H1 (cell line): Measurements from ENCODE around the gene CACNA1C. TPM values are rescaled to one million over a fixed set of nuclear protein-coding genes. Genes with fewer than 3 reads are reported as not detected.

ENCODE experiments used
- CTCF ChIA-PET: fragments of 300-600 bp; sonication (Branson Sonifier 250); formaldehyde crosslinking; loops from one replicate; lab custom pipeline; 2021; ENCODE audit not compliant: partially characterized antibody; lab: Charles Lee
- POLR2A ChIA-PET: fragments of 300-600 bp; sonication (Branson Sonifier 250); formaldehyde crosslinking; loops from one replicate; lab custom pipeline; 2021; ENCODE audit warnings: inconsistent platforms; ENCODE audit not compliant: partially characterized antibody; lab: Charles Lee
- DNase-seq, 2 experiments: peaks; one replicate each; pipeline versions ENCODE4 v3.0.0 to v3.0.0-alpha.2; 2010 to 2022; ENCODE audit warnings: low spot score in 2 of 2, low read depth in 1 of 2, mixed read lengths in 1 of 2
- FAIRE-seq: peaks from 2 replicates; lab custom pipeline; 2011; peaks lifted over from hg19 to GRCh38; lab: Jason Lieb, UNC
- H2AFZ ChIP-seq: 2 replicates; pipeline ENCODE4 v1.8.1; 2012; ENCODE audit warnings: low read length, inconsistent platforms
- H2AK5ac ChIP-seq: 2 replicates; pipeline ENCODE4 v1.6.1; 2013; ENCODE audit warnings: low read depth, low read length
- H2BK120ac ChIP-seq: replicated peaks from 2 replicates; pipeline ENCODE3; 2013; ENCODE audit warnings: low read depth, low read length, inconsistent platforms
- H2BK12ac ChIP-seq: 2 replicates; pipeline ENCODE4 v1.6.1; 2013; ENCODE audit warnings: low read depth, low read length
- H2BK15ac ChIP-seq: 2 replicates; pipeline ENCODE4 v1.6.1; 2013; ENCODE audit warnings: low read length
- H2BK20ac ChIP-seq: 2 replicates; pipeline ENCODE4 v1.6.1; 2013; ENCODE audit warnings: low read length
- H2BK5ac ChIP-seq: 2 replicates; pipeline ENCODE4 v1.6.1; 2013; ENCODE audit warnings: low read depth, low read length
- H3K14ac ChIP-seq: 2 replicates; pipeline ENCODE4 v1.6.1; 2013; ENCODE audit warnings: inconsistent platforms; ENCODE audit not compliant: insufficient read length
- H3K18ac ChIP-seq: 2 replicates; pipeline ENCODE4 v1.6.1; 2013; ENCODE audit warnings: low read length; ENCODE audit errors: extremely low read depth
- H3K23ac ChIP-seq: 2 replicates; pipeline ENCODE4 v1.6.1; 2013; ENCODE audit warnings: inconsistent platforms; ENCODE audit not compliant: insufficient read length
- H3K23me2 ChIP-seq: 2 replicates; pipeline ENCODE4 v1.6.1; 2013; ENCODE audit warnings: low read depth, low read length
- H3K27ac ChIP-seq: 2 replicates; pipeline ENCODE4 v1.6.1; 2011; ENCODE audit warnings: low read depth, low read length, inconsistent platforms
- H3K27me3 ChIP-seq, 4 experiments: replicated peaks in 1 of 4; 1 replicate in 1 of 4; 2 replicates in 3 of 4; pipeline versions ENCODE4 v1.6.1 to v1.8.1; 2011 to 2013; ENCODE audit warnings: low read length in 3 of 4, mild to moderate bottlenecking in 3 of 4, inconsistent platforms in 2 of 4, mixed read lengths in 2 of 4, moderate library complexity in 1 of 4; ENCODE audit not compliant: control insufficient read depth in 3 of 4, insufficient read depth in 3 of 4; ENCODE audit errors: extremely low read depth in 1 of 4
- H3K36me3 ChIP-seq, 4 experiments: 2 replicates each; pipeline versions ENCODE4 v1.6.1 to v1.8.1; 2011 to 2013; ENCODE audit warnings: mild to moderate bottlenecking in 4 of 4, low read length in 3 of 4, moderate library complexity in 2 of 4, control low read depth in 1 of 4, inconsistent platforms in 1 of 4; ENCODE audit not compliant: insufficient read depth in 4 of 4, control insufficient read depth in 2 of 4
- H3K4ac ChIP-seq: replicated peaks from 2 replicates; pipeline ENCODE3; 2013; ENCODE audit warnings: low read length, low read depth, mixed read lengths, inconsistent platforms; ENCODE audit not compliant: insufficient read length
- H3K4me1 ChIP-seq, 4 experiments: replicated peaks in 1 of 4; 1 replicate in 1 of 4; 2 replicates in 3 of 4; pipeline versions ENCODE4 v1.6.1 to v1.8.1; 2011 to 2013; ENCODE audit warnings: low read length in 3 of 4, inconsistent platforms in 2 of 4, mixed read lengths in 1 of 4; ENCODE audit not compliant: insufficient read depth in 4 of 4, control insufficient read depth in 3 of 4
- H3K4me2 ChIP-seq, 2 experiments: 2 replicates each; pipeline versions ENCODE4 v1.6.1 to v1.8.1; 2011 to 2013; ENCODE audit warnings: low read depth in 2 of 2, low read length in 2 of 2, control low read depth in 1 of 2, inconsistent platforms in 1 of 2, mild to moderate bottlenecking in 1 of 2; ENCODE audit not compliant: insufficient read depth in 1 of 2
- H3K4me3 ChIP-seq, 4 experiments: fragments of 200-600, 300-600 bp in 1 of 4; sonication (generic), shearing (Covaris generic), sonication (Bioruptor Twin) in 1 of 4; 2 replicates each; pipeline versions ENCODE4 v1.5.1 to v1.8.1; 2011 to 2016; ENCODE audit warnings: low read length in 4 of 4, low read depth in 3 of 4, control low read depth in 2 of 4, inconsistent platforms in 2 of 4, mild to moderate bottlenecking in 2 of 4, mixed read lengths in 1 of 4, moderate library complexity in 1 of 4; ENCODE audit not compliant: insufficient read depth in 2 of 4; ENCODE audit errors: extremely low read depth in 1 of 4
- H3K56ac ChIP-seq: replicated peaks from 2 replicates; pipeline ENCODE3; 2013; ENCODE audit warnings: low read depth, mild to moderate bottlenecking, mixed read lengths, low read length, inconsistent platforms; ENCODE audit not compliant: insufficient read length
- H3K79me1 ChIP-seq: 2 replicates; pipeline ENCODE4 v1.6.1; 2013; ENCODE audit warnings: low read depth, low read length, control low read depth
- H3K79me2 ChIP-seq, 2 experiments: 2 replicates each; pipeline versions ENCODE4 v1.6.1 to v1.8.1; 2012 to 2013; ENCODE audit warnings: low read length in 2 of 2, mild to moderate bottlenecking in 2 of 2, inconsistent platforms in 1 of 2; ENCODE audit not compliant: insufficient read depth in 2 of 2, control insufficient read depth in 1 of 2
- H3K9ac ChIP-seq, 4 experiments: replicated peaks in 1 of 4; 1 replicate in 1 of 4; 2 replicates in 3 of 4; pipeline versions ENCODE4 v1.6.1 to v1.8.1; 2011 to 2013; ENCODE audit warnings: low read depth in 3 of 4, low read length in 3 of 4, control low read depth in 2 of 4, mild to moderate bottlenecking in 2 of 4, moderate library complexity in 2 of 4, inconsistent platforms in 1 of 4; ENCODE audit errors: extremely low read depth in 1 of 4
- H3K9me3 ChIP-seq, 2 experiments: 2 replicates each; pipeline versions ENCODE4 v1.6.1 to v1.8.1; 2012 to 2013; ENCODE audit warnings: mild to moderate bottlenecking in 2 of 2, moderate library complexity in 2 of 2, control low read depth in 1 of 2, inconsistent platforms in 1 of 2, low read depth in 1 of 2, low read length in 1 of 2, mixed read lengths in 1 of 2; ENCODE audit not compliant: insufficient read depth in 2 of 2
- H4K20me1 ChIP-seq, 2 experiments: replicated peaks in 1 of 2; 2 replicates each; pipeline versions ENCODE3 to v1.8.1; 2011 to 2013; ENCODE audit warnings: inconsistent platforms in 2 of 2, low read length in 2 of 2, mild to moderate bottlenecking in 1 of 2; ENCODE audit not compliant: insufficient read depth in 2 of 2, control insufficient read depth in 1 of 2
- H4K5ac ChIP-seq: 2 replicates; pipeline ENCODE4 v1.6.1; 2013; ENCODE audit warnings: low read length, low read depth, mixed read lengths, inconsistent platforms; ENCODE audit not compliant: insufficient read length
- H4K8ac ChIP-seq: 2 replicates; pipeline ENCODE4 v1.8.0; 2013; ENCODE audit warnings: mild to moderate bottlenecking, moderate library complexity, low read length, inconsistent platforms; ENCODE audit not compliant: insufficient read depth; ENCODE audit errors: extremely low read depth
- H4K91ac ChIP-seq: replicated peaks from 2 replicates; pipeline ENCODE3; 2013; ENCODE audit warnings: low read length, mixed read lengths, inconsistent platforms; ENCODE audit not compliant: insufficient read length
- BCL11A ChIP-seq, 2 experiments: IDR thresholded peaks; one replicate each; pipeline ENCODE4 v1.6.1; 2011; ENCODE audit warnings: low read depth in 2 of 2, low read length in 2 of 2, mild to moderate bottlenecking in 2 of 2
- BRCA1 ChIP-seq: IDR thresholded peaks from 2 replicates; pipeline ENCODE4 v1.6.1; 2012; ENCODE audit warnings: low read depth, low read length, improper control_type of control experiment
- E2F6 ChIP-seq: IDR thresholded peaks from 2 replicates; pipeline ENCODE4 v1.6.1; 2012; ENCODE audit warnings: inconsistent platforms
- FOSL1 ChIP-seq: IDR thresholded peaks from 2 replicates; pipeline ENCODE4 v1.6.1; 2011; ENCODE audit warnings: mild to moderate bottlenecking, low read depth, low read length, moderate library complexity; ENCODE audit not compliant: insufficient read depth
- JUND ChIP-seq: IDR thresholded peaks from 2 replicates; pipeline ENCODE4 v1.6.1; 2011; ENCODE audit warnings: mild to moderate bottlenecking, improper control_type of control experiment, low read length
- POLR2A ChIP-seq, 2 experiments: IDR thresholded peaks; 1 replicate in 1 of 2; 2 replicates in 1 of 2; pipeline ENCODE4 v1.6.1; 2011; ENCODE audit warnings: low read depth in 2 of 2, low read length in 2 of 2, mild to moderate bottlenecking in 2 of 2; ENCODE audit errors: control extremely low read depth in 1 of 2
- RNF2 ChIP-seq: fragments of 200-900, 300-1000 bp; sonication (generic); IDR thresholded peaks from 2 replicates; pipeline ENCODE4 v1.7.1; 2016; ENCODE audit warnings: borderline replicate concordance, low read depth, mild to moderate bottlenecking, antibody characterized with exemption, low read length; ENCODE audit not compliant: poor library complexity, severe bottlenecking; ENCODE audit errors: missing control alignments
- SP1 ChIP-seq: IDR thresholded peaks from 2 replicates; pipeline ENCODE4 v1.6.1; 2011; ENCODE audit warnings: low read depth, low read length
- SP4 ChIP-seq: IDR thresholded peaks from 2 replicates; pipeline ENCODE4 v1.6.1; 2012; ENCODE audit warnings: low read length, inconsistent platforms
- WGBS, 2 experiments: shearing (Covaris generic) in 1 of 2; methylation state at CpG; one replicate each; pipeline versions ENCODE4 v1.1.6 to v1.1.7; 2013 to 2015; ENCODE audit warnings: low lambda C conversion rate in 2 of 2, mixed read lengths in 2 of 2, inconsistent platforms in 1 of 2, low coverage in 1 of 2, missing lambda C conversion rate in 1 of 2; ENCODE audit not compliant: insufficient replicate concordance in 2 of 2, insufficient coverage in 1 of 2, insufficient read length in 1 of 2; ENCODE audit errors: extremely low coverage in 1 of 2, missing lambda C conversion rate in 1 of 2; 5-methylcytosine and 5-hydroxymethylcytosine counted together
- polyA plus RNA-seq, 7 experiments: library from polyadenylated mRNA; depleted of rRNA in 3 of 7; stranded (reverse) in 5 of 7; unstranded in 2 of 7; fragments of >200 nt in 5 of 7; fragments of 200-250 nt in 2 of 7; gene quantifications; 1 replicate in 5 of 7; 2 replicates in 1 of 7; 4 replicates in 1 of 7; pipeline versions ENCODE4 v1.2.1 to v1.2.3, GENCODE V29; 2011 to 2013; ENCODE audit warnings: missing spikeins in 2 of 7, mixed read lengths in 2 of 7
- total RNA-seq: library from RNA; stranded (reverse); fragmentation: NEBNext Ultra II Directional; extraction: Animal tissue kit (Norgen Biotek cat#: 25700); gene quantifications from 2 replicates; pipeline ENCODE4 v1.2.1, GENCODE V29; 2021

Gene CACNA1C
- total and polyA plus RNA-seq, 2 of the 8 experiments (the other 6 are each of a cell fraction or from before 2014, with no cell fraction given), result 1.3 TPM

DNA sequence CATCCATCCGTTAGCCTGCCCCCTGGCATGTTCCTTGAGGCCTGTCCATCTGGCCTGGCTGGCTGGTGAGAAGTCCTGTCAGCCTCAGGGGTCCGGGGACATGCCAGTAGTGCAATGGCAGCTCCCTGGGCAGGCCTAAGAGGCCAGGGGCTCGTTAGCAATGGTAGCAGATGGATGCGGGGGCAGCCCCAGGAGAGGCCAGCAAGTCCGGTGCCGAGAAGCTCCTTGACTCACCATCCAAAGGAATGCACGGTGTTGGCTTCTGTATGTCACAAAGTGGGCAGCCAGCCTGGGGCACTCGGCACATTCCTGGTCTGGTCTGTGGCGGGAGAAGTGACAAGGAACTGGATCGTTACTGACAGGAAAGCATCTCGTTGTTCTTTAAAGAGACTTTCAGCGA lies 319.9 kb downstream of the CACNA1C start:
- Histone ChIP-seq H3K23ac (no peak overlapping the region), H4K8ac (no peak overlapping the region), H3K4ac (no peak overlapping the region), H3K9me3 (no peaks in the 10 kb centered on the region), H2AFZ (no peak overlapping the region), H3K27me3 (no peaks in the 10 kb centered on the region), H2BK12ac (no peak overlapping the region), H4K91ac (no peak overlapping the region), H3K79me1 (no peaks in the 10 kb centered on the region), H3K4me1 (peaks cover 4 to 10% (median 6%) of the 10 kb centered on the region in 4 experiments; a peak in 6 of 7 replicates), H2BK120ac (no peak overlapping the region), H4K5ac (no peak overlapping the region), H3K23me2 (no peaks in the 10 kb centered on the region), H2BK15ac (no peak overlapping the region), H3K14ac (no peak overlapping the region), H3K27ac (no peak overlapping the region), H2BK5ac (no peak overlapping the region), H3K4me3 (no peak overlapping the region), H3K4me2 (no peak overlapping the region), H3K79me2 (no peaks in the 10 kb centered on the region), H4K20me1 (no peaks in the 10 kb centered on the region), H3K36me3 (no peaks in the 10 kb centered on the region), H3K9ac (no peak overlapping the region), H3K18ac (no peak overlapping the region), H2AK5ac (no peak overlapping the region), H3K56ac (no peak overlapping the region), H2BK20ac (no peak overlapping the region)
- ChIA-PET CTCF (interaction anchor here (1.1 to 1.4 kb wide), 4 partner anchors 12 to 207 kb away, joined by 3 to 7 read pairs (median 4); no protein-coding TSS in a partner anchor), POLR2A (no interaction called here)
- FAIRE-seq, result no peak
- DNase-seq, result no peak
- WGBS, 2 experiments, result 86% methylated on average over 11 of the region's 12 CpGs; no CpG with 5 or more reads in 1 of the 2 experiments
- TF ChIP-seq SP1 (no peak), BCL11A (IDR thresholded peaks at IDR 0.05; ENCODE audit: low read depth in 2 of 2, low read length in 2 of 2) (no peak), FOSL1 (no peak), E2F6 (no peak), SP4 (no peak), RNF2 (no peak), JUND (no peak), BRCA1 (no peak), POLR2A (IDR thresholded peaks at IDR 0.05; ENCODE audit: control extremely low read depth in 1 of 2, low read depth in 2 of 2, low read length in 2 of 2) (no peak)
